Smooth muscle cell (in vitro differentiated cells): ENCODE data around the gene CDK15. TPM values are rescaled to one million over a fixed set of nuclear protein-coding genes. Genes with fewer than 3 reads are reported as not detected.

ENCODE experiments used
- DNase-seq: peaks from one replicate; lab custom pipeline; 2025; ENCODE audit not compliant: unreplicated experiment; lab: John Stamatoyannopoulos, UW
- H2AFZ ChIP-seq: fragments of 200-600 bp; sonication (generic); 2 replicates; pipeline ENCODE4 v1.6.0; 2016; ENCODE audit warnings: antibody characterized with exemption, low read depth, mild to moderate bottlenecking
- H3F3A ChIP-seq: fragments of 200-600 bp; sonication (generic); 2 replicates; pipeline ENCODE4 v1.6.0; 2017; ENCODE audit warnings: antibody characterized with exemption, low read depth
- H3K27ac ChIP-seq: fragments of 200-600 bp; sonication (generic); 2 replicates; pipeline ENCODE4 v1.5.1; 2016; ENCODE audit warnings: low read depth, mild to moderate bottlenecking
- H3K27me3 ChIP-seq: fragments of 200-600 bp; sonication (generic); 2 replicates; pipeline ENCODE4 v1.6.1; 2016; ENCODE audit warnings: low read depth, mild to moderate bottlenecking
- H3K36me3 ChIP-seq: fragments of 200-600 bp; sonication (generic); 2 replicates; pipeline ENCODE4 v1.5.1; 2016; ENCODE audit warnings: low read depth
- H3K4me1 ChIP-seq: fragments of 200-600 bp; sonication (generic); 2 replicates; pipeline ENCODE4 v1.5.1; 2016; ENCODE audit warnings: low read depth
- H3K4me2 ChIP-seq: fragments of 200-600 bp; sonication (generic); 2 replicates; pipeline ENCODE4 v1.6.0; 2016; ENCODE audit warnings: mild to moderate bottlenecking
- H3K4me3 ChIP-seq: fragments of 200-600 bp; sonication (generic); 2 replicates; pipeline ENCODE4 v1.5.1; 2016; ENCODE audit warnings: mild to moderate bottlenecking
- H3K79me2 ChIP-seq: fragments of 200-600 bp; sonication (generic); 2 replicates; pipeline ENCODE4 v1.6.0; 2016; ENCODE audit warnings: low read depth, mild to moderate bottlenecking
- H3K9ac ChIP-seq: fragments of 200-600 bp; sonication (generic); 2 replicates; pipeline ENCODE4 v1.6.0; 2016; ENCODE audit warnings: low read depth
- H3K9me3 ChIP-seq: fragments of 200-600 bp; sonication (generic); replicated peaks from 2 replicates; pipeline ENCODE4 v1.5.1; 2016; ENCODE audit warnings: low read depth
- H4K20me1 ChIP-seq: fragments of 200-600 bp; sonication (generic); 2 replicates; pipeline ENCODE4 v1.6.0; 2016; ENCODE audit warnings: low read depth
- CTCF ChIP-seq: fragments of 200-600 bp; sonication (generic); IDR thresholded peaks from 2 replicates; pipeline ENCODE4 v1.5.1; 2017; ENCODE audit warnings: borderline replicate concordance, mild to moderate bottlenecking, antibody characterized with exemption; ENCODE audit not compliant: insufficient read depth, poor library complexity, severe bottlenecking
- WGBS: methylation state at CpG from one replicate; pipeline ENCODE4 v1.1.7; 2016; ENCODE audit warnings: low lambda C conversion rate; 5-methylcytosine and 5-hydroxymethylcytosine counted together
- polyA plus RNA-seq: library from polyadenylated mRNA; unstranded; fragments of >200 nt; fragmentation: Nextera tagmentation; extraction: Ambion mirVana; gene quantifications from 2 replicates; pipeline ENCODE4 v1.2.1, GENCODE V29; 2016
- total RNA-seq: library from RNA; depleted of rRNA; stranded (reverse); fragments of >200 nt; gene quantifications from 2 replicates; pipeline ENCODE4 v1.2.3, GENCODE V29; 2014

CDK15 gene
- total and polyA plus RNA-seq, 2 experiments from 2014 or later = 0.40 to 0.93 TPM

GRCh38 chr2:201892516-201892915, 86.2 kb downstream of the CDK15 start:
- TF ChIP-seq CTCF = no peak
- H3K27me3 ChIP-seq = no peaks in the 10 kb centered on the region
- H3F3A ChIP-seq = no peaks in the 10 kb centered on the region
- H3K36me3 ChIP-seq = no peaks in the 10 kb centered on the region
- no peaks in the 10 kb centered on the region for H3K9me3 ChIP-seq
- H3K27ac ChIP-seq = no peak overlapping the region
- DNase-seq = no peak
- no peak overlapping the region for H3K9ac ChIP-seq
- no peak overlapping the region for H3K4me3 ChIP-seq
- 75% methylated on average over 5 of the region's 5 CpGs for WGBS
- no peaks in the 10 kb centered on the region for H3K79me2 ChIP-seq
- H3K4me1 ChIP-seq = peaks cover 32% of the 10 kb centered on the region
- H3K4me2 ChIP-seq = no peak overlapping the region
- H4K20me1 ChIP-seq = no peaks in the 10 kb centered on the region
- no peak overlapping the region for H2AFZ ChIP-seq

GRCh38 chr2:201900362-201900761, 94.0 kb downstream of the CDK15 start:
- Histone ChIP-seq H3K4me3 (no peak overlapping the region), H3K4me2 (no peak overlapping the region), H3K9me3 (no peaks in the 10 kb centered on the region), H4K20me1 (no peaks in the 10 kb centered on the region), H2AFZ (no peak overlapping the region), H3K27ac (no peak overlapping the region), H3K79me2 (no peaks in the 10 kb centered on the region), H3F3A (no peaks in the 10 kb centered on the region), H3K4me1 (peaks cover 5% of the 10 kb centered on the region), H3K27me3 (no peaks in the 10 kb centered on the region), H3K9ac (no peak overlapping the region), H3K36me3 (no peaks in the 10 kb centered on the region)
- WGBS = 59% methylated on average over 2 of the region's 2 CpGs
- DNase-seq = no peak
- no peak for TF ChIP-seq CTCF

- H3K27me3 ChIP-seq = no peaks in the 10 kb centered on the region
- no peak for TF ChIP-seq CTCF
- 71% methylated on average over 8 of the region's 8 CpGs for WGBS
- H3K79me2 ChIP-seq = no peaks in the 10 kb centered on the region
- no peak overlapping the region for H2AFZ ChIP-seq
- H3F3A ChIP-seq = no peaks in the 10 kb centered on the region
- peaks cover 10% of the 10 kb centered on the region for H3K4me1 ChIP-seq
- no peak for DNase-seq
- H3K4me2 ChIP-seq = no peak overlapping the region
- H4K20me1 ChIP-seq = no peaks in the 10 kb centered on the region
- no peak overlapping the region for H3K9ac ChIP-seq
- no peaks in the 10 kb centered on the region for H3K9me3 ChIP-seq
- H3K36me3 ChIP-seq = no peaks in the 10 kb centered on the region
- no peak overlapping the region for H3K27ac ChIP-seq
- H3K4me3 ChIP-seq = no peak overlapping the region
These were observed 95.4 kb downstream of the CDK15 start for GRCh38 chr2:201901786-201902185.
